ENCODE results near the gene AGO4. TPM values are rescaled to one million over a fixed set of nuclear protein-coding genes. Genes with fewer than 3 reads are reported as not detected.
A peak's percentile ranks its signal among the peaks of the same experiment; 100 is the strongest.

Gene AGO4
- total RNA-seq = 12.2 and 14.4 TPM in 2 replicates

- H3K9me3 Mint-ChIP-seq = no peaks in the 10 kb centered on the region
- ChIA-PET POLR2A (interaction anchor here (0.7 kb wide), 1 partner anchor 472 kb away, joined by 6 read pairs; no protein-coding TSS in a partner anchor), CTCF (no interaction called here)
- H3K4me3 Mint-ChIP-seq = peak within 1 kb of the TSS; percentile 92
- peaks cover 39% of the 10 kb centered on the region for H3K4me1 Mint-ChIP-seq
- intact Hi-C loops (cut with micrococcal nuclease) = loop anchor here (5.0 kb wide), 2 partner anchors 74 to 124 kb away; partner anchors contain the start of genes AGO1 and AGO3
- peak within 1 kb of the TSS; percentile 76 for H3K27ac Mint-ChIP-seq
- DNase-seq (peak; percentile 52), ATAC-seq (ENCODE audit: low read depth) (peak; percentile 59)
- TF ChIP-seq CTCF (IDR thresholded peaks at IDR 0.05) = no peak
- H3K36me3 Mint-ChIP-seq (ENCODE audit: low read depth) = peaks cover 2% of the 10 kb centered on the region
- H3K27me3 Mint-ChIP-seq = no peaks in the 10 kb centered on the region
Observed at GRCh38 chr1:35807614-35808449, at the start of gene AGO4. TSS of gene AGO4 (plus strand) at chr1:35808016. CDS start at chr1:35808417, 401 bp downstream.

- ChIA-PET CTCF (no interaction called here), POLR2A (no interaction called here)
- Mint-ChIP-seq H3K27me3 (no peaks in the 10 kb centered on the region), H3K9me3 (no peaks in the 10 kb centered on the region), H3K4me3 (no peak overlapping the region), H3K27ac (no peak overlapping the region), H3K36me3 (ENCODE audit: low read depth) (no peaks in the 10 kb centered on the region), H3K4me1 (peaks cover 2% of the 10 kb centered on the region)
- DNase-seq (no peak), ATAC-seq (ENCODE audit: low read depth) (no peak)
- TF ChIP-seq CTCF (IDR thresholded peaks at IDR 0.05) = no peak
- intact Hi-C loops (cut with micrococcal nuclease) = no loop called here
Observed at GRCh38 chr1:35762141-35762540, 45.7 kb upstream of the AGO4 start.

GRCh38 chr1:35763201-35763600 is 44.6 kb upstream of the AGO4 start:
- no peak for ATAC-seq (ENCODE audit: low read depth)
- ChIA-PET POLR2A (no interaction called here), CTCF (no interaction called here)
- Mint-ChIP-seq H3K27me3 (no peaks in the 10 kb centered on the region), H3K4me3 (no peak overlapping the region), H3K9me3 (no peaks in the 10 kb centered on the region), H3K27ac (no peak overlapping the region), H3K4me1 (peaks cover 2% of the 10 kb centered on the region), H3K36me3 (ENCODE audit: low read depth) (no peaks in the 10 kb centered on the region)
- TF ChIP-seq CTCF (IDR thresholded peaks at IDR 0.05) = no peak
- DNase-seq = no peak
- intact Hi-C loops (cut with micrococcal nuclease) = no loop called here

GRCh38 chr1:35764283-35764682 is 43.5 kb upstream of the AGO4 start:
- TF ChIP-seq CTCF (IDR thresholded peaks at IDR 0.05) = no peak
- Mint-ChIP-seq H3K9me3 (no peaks in the 10 kb centered on the region), H3K36me3 (ENCODE audit: low read depth) (no peaks in the 10 kb centered on the region), H3K27ac (no peak overlapping the region), H3K4me1 (peaks cover 7% of the 10 kb centered on the region), H3K4me3 (no peak overlapping the region), H3K27me3 (no peaks in the 10 kb centered on the region)
- ATAC-seq (ENCODE audit: low read depth) (no peak), DNase-seq (no peak)
- POLR2A ChIA-PET = no interaction called here
- CTCF ChIA-PET = no interaction called here
- intact Hi-C loops (cut with micrococcal nuclease) = no loop called here

All from activated B cell treated with CpG ODN at 0.5 μM for 24 hours (primary cell).